ENCODE results near the gene SLC2A6. TPM values are rescaled to one million over a fixed set of nuclear protein-coding genes. Genes with fewer than 3 reads are reported as not detected.

The SLC2A6 gene
- total and polyA plus RNA-seq, 2 of the 8 experiments (the other 6 are each of a cell fraction or from before 2014, with no cell fraction given), result 16.6 to 17.8 TPM

- no peak overlapping the region for H3K9ac ChIP-seq (replicated peaks in 1 of 4; ENCODE audit: extremely low read depth in 1 of 4, low read depth in 3 of 4, low read length in 3 of 4)
- ChIA-PET POLR2A (ENCODE audit: partially characterized antibody) (interaction anchor here (1.7 kb wide), 1 partner anchor 16 kb away, joined by 4 read pairs; the partner anchor contains the start of gene SLC2A6), CTCF (ENCODE audit: partially characterized antibody) (interaction anchor here (0.8 to 3.6 kb wide), 14 partner anchors 8 to 232 kb away, joined by 3 to 18 read pairs (median 4); partner anchors contain the start of gene ADAMTSL2)
- H3K9me3 ChIP-seq (ENCODE audit: insufficient read depth in 2 of 2, low read depth in 1 of 2, low read length in 1 of 2), result peaks cover 0 to 2% of the 10 kb centered on the region in 2 experiments; a peak in 1 of 4 replicates
- no peak overlapping the region for H4K8ac ChIP-seq (ENCODE audit: extremely low read depth, insufficient read depth, low read length)
- H4K20me1 ChIP-seq (replicated peaks in 1 of 2; ENCODE audit: control insufficient read depth in 1 of 2, insufficient read depth in 2 of 2, low read length in 2 of 2), result peaks cover 0 to 12% of the 10 kb centered on the region in 2 experiments
- H3K4ac ChIP-seq (replicated peaks; ENCODE audit: insufficient read length, low read depth, low read length), result no peak overlapping the region
- no peak overlapping the region for H4K5ac ChIP-seq (ENCODE audit: insufficient read length, low read depth, low read length)
- peaks cover 9% of the 10 kb centered on the region for H3K23me2 ChIP-seq (ENCODE audit: low read depth, low read length)
- no peak overlapping the region for H3K4me3 ChIP-seq (ENCODE audit: extremely low read depth in 1 of 4, insufficient read depth in 2 of 4, low read depth in 3 of 4, low read length in 4 of 4)
- no peak overlapping the region for H3K23ac ChIP-seq (ENCODE audit: insufficient read length)
- H3K36me3 ChIP-seq (ENCODE audit: control insufficient read depth in 2 of 4, insufficient read depth in 4 of 4, low read length in 3 of 4), result peaks cover 0 to 3% (median 0%) of the 10 kb centered on the region in 4 experiments; a peak in 1 of 8 replicates
- no peak overlapping the region; the same call in 1 of the 2 replicates for H2BK12ac ChIP-seq (ENCODE audit: low read depth, low read length)
- DNase-seq (ENCODE audit: low read depth in 1 of 2, low spot score in 2 of 2) (no peak), FAIRE-seq (no peak)
- H3K4me1 ChIP-seq (replicated peaks in 1 of 4; ENCODE audit: control insufficient read depth in 3 of 4, insufficient read depth in 4 of 4, low read length in 3 of 4), result no peaks in the 10 kb centered on the region; a peak in 1 of 7 replicates
- no peak overlapping the region for H3K14ac ChIP-seq (ENCODE audit: insufficient read length)
- H2AK5ac ChIP-seq (ENCODE audit: low read depth, low read length), result no peak overlapping the region
- no peak overlapping the region for H2AFZ ChIP-seq (ENCODE audit: low read length)
- no peak overlapping the region; the same call in 1 of the 2 replicates for H2BK5ac ChIP-seq (ENCODE audit: low read depth, low read length)
- no peak overlapping the region for H3K27ac ChIP-seq (ENCODE audit: low read depth, low read length)
- no peak overlapping the region for H4K91ac ChIP-seq (replicated peaks; ENCODE audit: insufficient read length, low read length)
- TF ChIP-seq, protein P1, sequence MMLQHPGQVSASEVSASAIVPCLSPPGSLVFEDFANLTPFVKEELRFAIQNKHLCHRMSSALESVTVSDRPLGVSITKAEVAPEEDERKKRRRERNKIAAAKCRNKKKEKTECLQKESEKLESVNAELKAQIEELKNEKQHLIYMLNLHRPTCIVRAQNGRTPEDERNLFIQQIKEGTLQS (IDR thresholded peaks at IDR 0.05; ENCODE audit: insufficient read depth, low read depth, low read length), result no peak
- TF ChIP-seq SP1 (IDR thresholded peaks at IDR 0.05; ENCODE audit: low read depth, low read length), result no peak
- no peak for TF ChIP-seq BRCA1 (IDR thresholded peaks at IDR 0.05; ENCODE audit: low read depth, low read length)
- no peak for TF ChIP-seq BCL11A (IDR thresholded peaks at IDR 0.05; ENCODE audit: low read depth in 2 of 2, low read length in 2 of 2)
- TF ChIP-seq YY1 (IDR thresholded peaks at IDR 0.05; ENCODE audit: low read depth, low read length), result no peak
- no peak for TF ChIP-seq GTF2F1 (IDR thresholded peaks at IDR 0.05; ENCODE audit: borderline replicate concordance, low read depth, low read length)
- H3K4me2 ChIP-seq (ENCODE audit: insufficient read depth in 1 of 2, low read depth in 2 of 2, low read length in 2 of 2), result no peak overlapping the region
- H2BK120ac ChIP-seq (replicated peaks; ENCODE audit: low read depth, low read length), result no peak overlapping the region
- no peaks in the 10 kb centered on the region; a peak in 1 of 4 replicates for H3K79me2 ChIP-seq (ENCODE audit: control insufficient read depth in 1 of 2, insufficient read depth in 2 of 2, low read length in 2 of 2)
- no peak overlapping the region for H3K56ac ChIP-seq (replicated peaks; ENCODE audit: insufficient read length, low read depth, low read length)
- WGBS, 2 experiments (ENCODE audit: extremely low coverage in 1 of 2, insufficient coverage in 1 of 2, insufficient read length in 1 of 2, insufficient replicate concordance in 2 of 2, low coverage in 1 of 2, low lambda C conversion rate in 2 of 2, missing lambda C conversion rate in 1 of 2), result 91% methylated on average over 23 of the region's 24 CpGs; no CpG with 5 or more reads in 1 of the 2 experiments
- H3K27me3 ChIP-seq (replicated peaks in 1 of 4; ENCODE audit: control insufficient read depth in 3 of 4, extremely low read depth in 1 of 4, insufficient read depth in 3 of 4, low read length in 3 of 4), result peaks cover 0 to 2% (median 0%) of the 10 kb centered on the region in 4 experiments; a peak in 1 of 7 replicates
- no peak overlapping the region for H3K18ac ChIP-seq (ENCODE audit: extremely low read depth, low read length)
- no peak overlapping the region for H2BK15ac ChIP-seq (ENCODE audit: low read length)
- H2BK20ac ChIP-seq (ENCODE audit: low read length), result no peak overlapping the region
- peaks cover 2% of the 10 kb centered on the region; the same call in 1 of the 2 replicates for H3K79me1 ChIP-seq (ENCODE audit: low read depth, low read length)
Observed at GRCh38 chr9:133494636-133495326, 15.9 kb upstream of the SLC2A6 start.
